ENCODE results near the gene NCAN.

Gene NCAN

DNA sequence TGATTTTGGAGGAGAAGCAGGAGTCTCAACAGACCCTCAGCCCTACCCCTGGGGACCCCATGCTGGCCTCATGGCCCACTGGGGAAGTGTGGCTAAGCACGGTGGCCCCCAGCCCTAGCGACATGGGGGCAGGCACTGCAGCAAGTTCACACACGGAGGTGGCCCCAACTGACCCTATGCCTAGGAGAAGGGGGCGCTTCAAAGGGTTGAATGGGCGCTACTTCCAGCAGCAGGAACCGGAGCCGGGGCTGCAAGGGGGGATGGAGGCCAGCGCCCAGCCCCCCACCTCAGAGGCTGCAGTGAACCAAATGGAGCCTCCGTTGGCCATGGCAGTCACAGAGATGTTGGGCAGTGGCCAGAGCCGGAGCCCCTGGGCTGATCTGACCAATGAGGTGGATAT lies 14.9 kb downstream of the NCAN start:
- Histone ChIP-seq H3K27me3 (ENCODE audit: low read length) (no peaks in the 10 kb centered on the region), H4K20me1 (ENCODE audit: low read depth, low read length) (no peaks in the 10 kb centered on the region), H3K9me2 (replicated peaks; ENCODE audit: insufficient read depth, low read length) (no peaks in the 10 kb centered on the region), H3K9ac (ENCODE audit: low read length) (no peak overlapping the region), H3K4me2 (ENCODE audit: low read depth, low read length, poor library complexity, severe bottlenecking) (no peak overlapping the region), H3K36me3 (ENCODE audit: low read length) (no peaks in the 10 kb centered on the region), H3K79me2 (ENCODE audit: insufficient read depth, low read length) (no peaks in the 10 kb centered on the region), H3K4me3 (ENCODE audit: insufficient read depth, low read length, poor library complexity, severe bottlenecking) (no peak overlapping the region), H3K9me3 (ENCODE audit: insufficient read depth, low read length) (no peaks in the 10 kb centered on the region), H2AFZ (ENCODE audit: low read depth, low read length, severe bottlenecking) (no peak overlapping the region), H3F3A (ENCODE audit: insufficient read depth) (no peaks in the 10 kb centered on the region), H3K27ac (ENCODE audit: low read depth, low read length) (no peak overlapping the region)
- TF ChIP-seq CTCF (IDR thresholded peaks at IDR 0.05; ENCODE audit: insufficient read depth, low read length, poor library complexity, severe bottlenecking) (no peak), EZH2phosphoT487 (conservative IDR thresholded peaks at IDR 0.05; ENCODE audit: low read length) (no peak)

- H4K20me1 ChIP-seq (ENCODE audit: low read depth, low read length) = no peaks in the 10 kb centered on the region
- H3K27ac ChIP-seq (ENCODE audit: low read depth, low read length) = no peak overlapping the region
- H2AFZ ChIP-seq (ENCODE audit: low read depth, low read length, severe bottlenecking) = no peak overlapping the region
- H3K9me3 ChIP-seq (ENCODE audit: insufficient read depth, low read length) = no peaks in the 10 kb centered on the region
- H3K9ac ChIP-seq (ENCODE audit: low read length) = no peak overlapping the region
- H3F3A ChIP-seq (ENCODE audit: insufficient read depth) = no peaks in the 10 kb centered on the region
- H3K79me2 ChIP-seq (ENCODE audit: insufficient read depth, low read length) = no peaks in the 10 kb centered on the region
- H3K4me2 ChIP-seq (ENCODE audit: low read depth, low read length, poor library complexity, severe bottlenecking) = no peak overlapping the region
- H3K36me3 ChIP-seq (ENCODE audit: low read length) = no peaks in the 10 kb centered on the region
- H3K4me3 ChIP-seq (ENCODE audit: insufficient read depth, low read length, poor library complexity, severe bottlenecking) = no peak overlapping the region
- H3K9me2 ChIP-seq (replicated peaks; ENCODE audit: insufficient read depth, low read length) = no peaks in the 10 kb centered on the region
- no peaks in the 10 kb centered on the region for H3K27me3 ChIP-seq (ENCODE audit: low read length)
- TF ChIP-seq CTCF (IDR thresholded peaks at IDR 0.05; ENCODE audit: insufficient read depth, low read length, poor library complexity, severe bottlenecking) = no peak
- TF ChIP-seq EZH2phosphoT487 (conservative IDR thresholded peaks at IDR 0.05; ENCODE audit: low read length) = no peak
Measured at GRCh38 chr19:19227217-19227616, 15.5 kb downstream of the NCAN start.

DNA sequence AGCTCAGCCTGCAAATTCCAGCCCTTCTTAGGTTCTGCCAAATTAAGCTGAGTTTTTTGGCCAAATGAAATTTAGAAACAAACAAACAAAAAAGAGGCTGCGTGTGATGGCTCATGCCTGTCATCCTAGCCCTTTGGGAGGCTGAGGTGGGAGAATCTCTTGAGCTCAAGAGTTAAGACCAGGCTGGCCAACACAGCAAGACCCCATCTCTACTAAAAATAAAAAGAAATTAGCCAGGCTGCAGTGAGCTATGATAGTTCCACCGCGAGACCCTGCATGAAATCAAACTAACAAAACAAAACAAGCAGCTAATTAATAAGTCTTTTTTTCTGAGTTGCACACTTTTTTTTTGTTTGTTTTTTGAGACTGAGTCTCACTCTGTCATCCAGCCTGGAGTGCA lies 17.9 kb downstream of the NCAN start:
- Histone ChIP-seq H3K27ac (ENCODE audit: low read depth, low read length) (no peak overlapping the region), H3K27me3 (ENCODE audit: low read length) (0 out of 2 replicates have a peak, but pooled peaks cover 3% of the 10 kb centered on the region), H3K9me2 (replicated peaks; ENCODE audit: insufficient read depth, low read length) (no peaks in the 10 kb centered on the region), H3K9me3 (ENCODE audit: insufficient read depth, low read length) (no peaks in the 10 kb centered on the region; the same call in 1 of the 2 replicates), H3K9ac (ENCODE audit: low read length) (no peak overlapping the region), H3K4me3 (ENCODE audit: insufficient read depth, low read length, poor library complexity, severe bottlenecking) (no peak overlapping the region), H2AFZ (ENCODE audit: low read depth, low read length, severe bottlenecking) (no peak overlapping the region), H3K36me3 (ENCODE audit: low read length) (no peaks in the 10 kb centered on the region), H3K79me2 (ENCODE audit: insufficient read depth, low read length) (no peaks in the 10 kb centered on the region), H3K4me2 (ENCODE audit: low read depth, low read length, poor library complexity, severe bottlenecking) (no peak overlapping the region), H3F3A (ENCODE audit: insufficient read depth) (no peaks in the 10 kb centered on the region), H4K20me1 (ENCODE audit: low read depth, low read length) (no peaks in the 10 kb centered on the region)
- TF ChIP-seq CTCF (IDR thresholded peaks at IDR 0.05; ENCODE audit: insufficient read depth, low read length, poor library complexity, severe bottlenecking) = no peak
- TF ChIP-seq EZH2phosphoT487 (conservative IDR thresholded peaks at IDR 0.05; ENCODE audit: low read length) = no peak
